GM12872 (cell line): ENCODE data around the gene AADACL2.

Experiments used
- CTCF ChIP-seq: IDR thresholded peaks from 3 replicates; pipeline ENCODE4 v1.5.1; 2011; ENCODE audit warnings: low read depth, mild to moderate bottlenecking, low read length, moderate library complexity; ENCODE audit not compliant: insufficient read depth

Gene AADACL2

DNA sequence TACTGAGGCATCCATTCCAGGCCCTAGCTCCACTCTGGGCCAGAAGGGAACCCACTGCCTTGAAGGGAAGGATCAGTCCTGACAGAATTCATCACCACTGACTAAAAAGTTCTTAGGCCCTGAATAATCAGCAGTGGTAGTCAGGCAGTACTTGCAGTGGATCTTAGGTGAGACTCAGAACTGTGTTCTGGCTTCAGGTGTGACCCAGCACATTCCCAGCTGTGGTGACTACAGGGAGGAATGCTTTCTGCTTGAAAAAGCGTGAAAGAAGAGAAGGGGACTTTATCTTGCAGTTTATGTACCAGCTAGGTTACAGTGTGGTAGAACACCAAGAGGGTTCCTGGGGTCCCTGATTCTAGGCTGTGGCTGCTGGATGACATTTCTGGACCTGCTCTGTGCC is 24.9 kb upstream of the AADACL2 start:
- TF ChIP-seq CTCF: no peak

DNA sequence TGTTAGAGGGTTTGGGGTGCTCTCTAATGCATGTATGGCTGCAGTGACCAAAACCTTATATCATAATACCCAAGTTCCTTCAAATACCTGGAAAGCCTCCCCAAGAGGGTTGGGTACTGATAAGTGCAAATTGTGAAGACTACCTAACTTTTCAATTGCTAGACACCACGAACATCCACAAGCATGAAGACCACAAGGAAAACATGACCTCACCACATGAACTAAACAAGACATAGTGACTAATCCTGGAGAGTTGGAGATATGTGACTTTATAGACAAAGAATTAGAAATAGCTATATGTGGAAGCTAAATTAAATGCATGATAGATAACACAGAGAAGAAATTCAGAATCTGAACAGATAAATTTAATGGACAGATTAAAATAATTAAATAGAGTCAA is 23.9 kb upstream of the AADACL2 start:
- no peak for TF ChIP-seq CTCF

GRCh38 chr3:151721294-151721693 is 12.4 kb upstream of the AADACL2 start:
- TF ChIP-seq CTCF: no peak

- no peak for TF ChIP-seq CTCF
Observed at GRCh38 chr3:151722856-151723255, 10.9 kb upstream of the AADACL2 start.

DNA sequence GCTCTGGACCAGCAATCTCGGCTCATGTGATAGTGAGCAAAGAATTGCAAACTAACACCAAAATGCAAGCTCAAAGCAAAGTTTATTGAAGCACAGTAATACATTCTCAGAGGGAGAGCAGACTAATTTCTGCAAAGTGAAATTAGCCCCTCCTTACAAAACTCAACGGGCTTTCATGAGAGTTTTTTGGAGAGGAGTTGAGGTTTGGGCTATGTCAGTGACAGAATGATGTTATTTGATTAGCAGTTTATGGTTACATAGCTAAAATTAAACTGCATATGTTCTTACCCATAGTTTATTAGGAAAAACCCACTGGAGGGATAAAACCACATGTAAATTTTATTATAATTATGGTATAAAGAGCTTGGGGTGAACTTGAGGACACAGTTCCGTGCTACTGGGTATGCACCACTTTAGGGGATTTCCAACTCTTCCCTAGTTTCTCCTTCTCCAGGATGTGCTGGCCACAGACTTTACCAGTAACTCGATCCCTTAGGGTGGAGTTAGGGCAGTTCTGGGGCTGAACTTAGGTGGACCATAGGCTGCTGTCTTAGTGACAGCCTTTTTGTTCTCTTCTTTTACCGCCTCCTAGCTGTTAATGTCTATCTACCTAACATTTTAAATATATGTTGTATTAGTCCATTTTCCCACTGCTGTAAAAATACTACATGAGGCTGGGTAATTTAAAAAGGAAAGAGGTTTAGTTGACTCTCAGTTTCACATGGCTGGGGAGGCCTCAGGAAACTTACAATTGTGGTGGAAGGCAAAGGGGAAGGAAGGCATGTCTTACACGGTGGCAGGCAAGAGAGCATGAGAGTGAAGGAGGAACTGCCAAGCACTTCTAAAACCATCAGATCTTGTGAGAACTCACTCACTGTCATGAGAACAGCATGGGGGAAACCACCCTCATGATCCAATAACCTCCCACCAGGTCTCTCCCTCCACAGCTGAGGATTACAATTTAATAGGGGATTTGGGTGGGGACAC is 8.9 kb upstream of the AADACL2 start:
- TF ChIP-seq CTCF: no peak

GRCh38 chr3:151726016-151726415 is 7.7 kb upstream of the AADACL2 start:
- no peak for TF ChIP-seq CTCF

- TF ChIP-seq CTCF: no peak
Observed at GRCh38 chr3:151732861-151733260, 866 bp upstream of the AADACL2 start.
